GM18858 (cell line): ENCODE data around the gene ATAT1.

ENCODE experiments used
- ATAC-seq: cut with Tn5 transposase; IDR thresholded peaks from one replicate; pipeline ENCODE4 v1.9.1; 2021; ENCODE audit not compliant: unreplicated experiment

ATAT1 gene

DNA sequence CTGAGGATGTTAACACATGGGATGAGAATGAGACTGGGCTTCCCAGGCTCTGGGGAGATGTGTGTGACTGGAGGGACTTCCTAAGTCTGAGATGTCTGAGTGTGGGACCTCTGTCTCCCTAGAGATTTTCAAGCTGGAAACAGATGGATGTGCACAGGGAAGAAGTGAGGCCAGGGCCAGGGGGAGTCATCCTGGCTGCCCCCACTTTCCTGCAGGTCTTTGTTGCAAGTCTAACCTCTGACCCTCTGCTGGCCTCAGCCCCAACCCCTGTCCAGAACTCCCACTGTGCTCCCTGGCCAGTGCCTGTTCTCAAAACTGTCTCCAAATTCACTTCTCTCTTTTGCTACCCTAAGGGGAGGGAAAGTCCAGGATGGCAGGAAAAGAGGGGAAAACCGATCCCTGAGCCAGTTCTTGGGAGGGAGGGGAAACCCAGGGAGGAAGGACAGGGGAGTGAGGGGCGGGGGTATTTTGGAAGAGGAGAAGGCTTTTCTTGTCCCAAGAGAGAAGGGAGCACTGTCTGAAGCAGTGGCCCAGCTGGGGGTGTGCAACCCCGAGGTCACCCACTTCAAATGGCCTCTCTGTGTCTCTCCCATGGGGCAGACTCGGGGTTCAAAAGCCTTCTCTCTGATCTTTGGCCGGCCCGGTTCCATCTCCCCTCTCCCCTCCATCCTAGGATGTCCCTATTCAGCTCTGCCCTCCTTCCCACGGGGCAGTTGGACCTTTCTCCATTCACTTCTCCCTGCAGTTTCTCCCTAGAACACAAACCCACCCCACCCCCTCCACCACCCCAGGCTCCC is 56.7 kb downstream of the ATAT1 start:
- ATAC-seq: no peak

DNA sequence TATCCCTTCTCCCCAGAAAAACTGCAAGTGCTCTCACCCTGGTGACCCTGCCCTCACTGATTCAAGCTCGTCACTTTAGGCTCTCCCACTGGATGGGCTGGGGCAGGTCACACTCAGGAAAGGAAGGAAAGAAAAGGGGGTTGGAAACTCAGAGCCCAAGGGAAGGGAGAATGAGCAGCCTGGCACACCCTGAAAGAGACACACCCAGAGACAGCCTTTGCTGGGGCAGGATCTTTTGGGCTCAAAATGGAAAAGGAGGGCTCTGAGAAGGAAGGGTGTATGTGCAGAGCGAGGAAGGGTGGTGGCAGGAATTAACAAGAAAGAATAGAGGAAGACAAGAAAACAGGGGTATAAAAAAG is 57.3 kb downstream of the ATAT1 start:
- ATAC-seq: no peak

DNA sequence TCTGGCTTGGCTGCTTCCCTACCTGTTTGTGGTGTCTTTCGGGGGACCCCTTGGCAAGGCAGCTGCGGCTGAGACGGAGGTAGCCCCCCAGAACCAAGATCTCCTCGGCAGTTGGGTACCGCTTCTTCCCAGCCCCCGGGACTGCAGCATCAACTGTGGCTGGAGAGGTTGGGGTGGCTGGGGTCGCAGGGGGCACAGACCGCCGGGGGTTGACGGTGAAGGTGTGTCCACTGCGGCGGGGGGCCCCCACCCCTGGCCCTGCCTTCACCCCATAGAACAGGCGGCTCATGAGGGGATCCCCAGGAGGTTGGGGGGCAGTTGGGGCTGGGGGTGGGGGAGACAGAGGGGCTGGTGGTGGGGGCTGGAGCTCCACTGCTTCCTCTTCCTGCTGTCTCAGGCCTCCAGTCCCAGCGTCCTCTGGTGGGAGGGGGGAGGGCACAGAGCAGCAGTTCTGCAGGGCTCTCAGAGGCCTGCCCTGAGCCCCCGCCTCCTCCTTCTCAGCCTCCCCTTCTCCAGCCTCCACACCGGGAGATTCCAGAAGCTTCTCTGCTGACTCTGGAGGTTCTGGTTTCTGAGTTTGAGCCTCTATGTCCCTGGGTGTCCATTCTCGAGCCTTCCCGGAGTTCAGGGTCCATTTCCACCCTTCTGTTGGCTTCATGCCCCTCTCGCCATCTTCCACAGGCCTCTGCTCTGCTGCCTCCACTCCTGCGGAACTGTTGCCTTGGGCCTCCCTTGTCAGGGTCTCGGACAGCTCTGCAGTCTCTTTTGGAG is 57.9 kb downstream of the ATAT1 start:
- no peak for ATAC-seq

- ATAC-seq: no peak
Measured at GRCh38 chr6:30685157-30686008, 58.7 kb downstream of the ATAT1 start.

DNA sequence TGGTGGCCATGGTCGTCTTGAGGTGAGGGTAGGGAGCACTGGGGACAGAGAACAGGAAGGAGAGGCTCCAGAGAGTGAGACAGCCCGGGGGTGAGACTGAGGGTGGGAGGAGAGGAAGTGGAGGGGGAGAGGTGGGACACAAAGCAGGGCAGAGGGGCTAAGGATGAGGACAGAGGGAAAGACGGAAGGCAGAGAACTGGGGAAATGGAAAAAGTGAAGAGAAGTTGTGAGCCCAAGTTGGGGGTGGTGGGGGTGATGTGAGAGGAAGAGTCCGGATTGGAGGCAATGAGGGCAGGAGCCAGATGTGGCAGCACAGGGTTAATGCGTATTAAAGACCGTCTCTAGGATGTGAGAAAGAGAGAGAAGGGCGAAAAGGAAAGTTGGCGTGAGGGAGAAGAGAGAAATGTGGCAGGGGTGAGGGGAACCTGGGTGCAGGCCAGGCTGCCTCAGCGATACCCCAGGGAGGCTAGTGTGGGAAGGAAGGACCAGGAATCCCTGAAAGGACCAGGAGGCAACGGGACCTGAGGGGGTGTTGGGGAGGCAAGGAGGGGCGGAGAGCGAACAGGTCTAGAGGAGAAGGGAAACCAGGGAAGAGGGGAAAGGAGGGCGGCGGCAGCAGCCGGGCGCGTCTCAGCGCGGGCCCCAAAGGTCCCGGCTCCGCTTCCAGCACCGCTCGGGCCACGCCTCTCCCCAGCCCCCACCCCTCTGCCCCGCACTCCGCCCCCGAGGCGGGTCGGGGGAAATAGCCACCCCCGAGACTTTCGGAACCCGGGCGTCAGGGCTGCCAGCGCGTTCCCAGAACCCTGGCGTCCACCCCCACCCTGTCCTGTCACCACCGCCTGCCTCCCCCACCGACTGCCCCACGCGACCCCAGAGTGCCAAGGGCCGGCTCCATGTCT is 59.6 kb downstream of the ATAT1 start, which contains the start of gene PPP1R18:
Gene PPP1R18, minus strand, starts transcription at position 637 of the 899 bp plus-strand sequence. Its CDS starts 627 bp downstream, at position 10.
- no peak for ATAC-seq

GRCh38 chr6:30686908-30687658 is 60.4 kb downstream of the ATAT1 start:
- ATAC-seq: no peak

DNA sequence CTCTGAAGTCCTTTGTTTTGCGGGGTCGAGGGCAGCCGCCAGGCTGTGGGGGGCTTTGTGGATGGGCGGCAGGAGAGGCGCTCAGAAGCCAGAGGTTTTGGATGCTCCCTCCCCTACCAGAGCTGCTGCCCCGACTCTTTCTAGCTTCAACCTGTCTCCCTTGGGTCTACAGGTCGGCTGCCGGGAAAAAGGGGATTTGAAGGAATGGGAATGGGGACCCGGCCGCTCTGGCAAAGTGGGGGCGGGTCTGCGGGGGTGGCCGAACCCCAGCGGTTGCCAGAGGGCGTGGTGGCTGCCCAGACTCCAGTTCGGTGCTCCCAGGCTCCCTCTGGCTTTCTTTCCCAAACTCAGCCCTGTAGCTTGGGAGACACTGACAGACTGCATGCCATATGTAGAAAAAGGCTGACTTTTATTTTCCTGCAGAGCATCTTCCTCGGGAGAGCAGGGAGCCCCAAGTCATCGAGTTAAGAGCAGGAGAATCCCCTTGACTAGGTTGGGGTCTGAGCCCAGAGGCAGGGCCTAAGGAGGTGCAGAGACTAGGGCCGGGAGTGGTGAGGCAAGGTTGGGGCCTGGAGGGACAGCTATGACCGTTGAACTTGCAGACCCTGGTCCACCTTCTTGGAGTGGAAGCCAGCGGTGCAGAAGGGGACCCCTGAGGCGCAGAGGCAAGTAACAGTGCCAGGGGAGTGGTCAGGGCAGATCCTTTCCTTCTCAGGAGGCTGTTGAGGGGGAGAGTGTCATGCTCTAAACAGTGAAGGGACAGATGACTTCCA is 61.2 kb downstream of the ATAT1 start:
- no peak for ATAC-seq

DNA sequence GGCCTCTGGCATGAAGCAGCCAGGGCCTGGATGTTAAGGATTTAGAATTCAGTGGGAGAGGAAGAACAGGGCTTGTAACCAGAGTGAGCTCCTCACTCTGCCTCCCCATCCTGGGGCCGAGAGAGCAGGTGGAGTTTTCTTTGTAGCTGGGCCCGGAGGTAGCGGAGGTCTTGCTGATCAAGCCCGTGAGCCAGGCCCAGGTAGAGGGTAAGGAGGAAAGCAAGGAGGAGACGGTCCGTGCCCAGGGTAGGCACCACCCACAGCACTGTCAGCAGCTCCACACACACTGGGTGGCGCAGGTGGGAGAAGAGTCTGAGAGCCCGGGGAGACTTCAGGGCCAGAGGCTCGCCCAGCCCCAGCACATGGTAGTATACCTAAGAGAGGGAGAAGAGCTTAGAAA is 61.9 kb downstream of the ATAT1 start:
- no peak for ATAC-seq

- ATAC-seq: no peak
Measured at GRCh38 chr6:30689022-30689865, 62.6 kb downstream of the ATAT1 start.

DNA sequence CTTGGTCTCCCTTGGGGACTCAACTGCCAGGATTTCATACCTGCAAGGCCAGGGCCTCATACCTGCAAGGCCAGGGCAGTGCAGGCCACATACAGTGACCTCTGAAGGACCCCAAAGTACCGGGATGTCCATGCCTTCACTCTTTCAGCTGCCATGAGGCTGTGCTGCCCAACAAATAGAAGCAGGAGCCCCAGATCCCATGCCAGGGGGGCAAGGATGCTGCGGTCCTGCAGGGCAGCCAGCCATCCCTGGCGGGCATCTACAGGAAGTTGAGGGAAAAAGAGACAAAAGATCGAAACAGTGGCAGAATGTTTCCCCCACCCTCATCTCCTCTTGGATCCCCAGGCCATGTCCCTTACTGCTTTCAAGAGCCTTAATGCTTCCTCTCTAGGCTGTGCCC is 63.3 kb downstream of the ATAT1 start:
- no peak for ATAC-seq

DNA sequence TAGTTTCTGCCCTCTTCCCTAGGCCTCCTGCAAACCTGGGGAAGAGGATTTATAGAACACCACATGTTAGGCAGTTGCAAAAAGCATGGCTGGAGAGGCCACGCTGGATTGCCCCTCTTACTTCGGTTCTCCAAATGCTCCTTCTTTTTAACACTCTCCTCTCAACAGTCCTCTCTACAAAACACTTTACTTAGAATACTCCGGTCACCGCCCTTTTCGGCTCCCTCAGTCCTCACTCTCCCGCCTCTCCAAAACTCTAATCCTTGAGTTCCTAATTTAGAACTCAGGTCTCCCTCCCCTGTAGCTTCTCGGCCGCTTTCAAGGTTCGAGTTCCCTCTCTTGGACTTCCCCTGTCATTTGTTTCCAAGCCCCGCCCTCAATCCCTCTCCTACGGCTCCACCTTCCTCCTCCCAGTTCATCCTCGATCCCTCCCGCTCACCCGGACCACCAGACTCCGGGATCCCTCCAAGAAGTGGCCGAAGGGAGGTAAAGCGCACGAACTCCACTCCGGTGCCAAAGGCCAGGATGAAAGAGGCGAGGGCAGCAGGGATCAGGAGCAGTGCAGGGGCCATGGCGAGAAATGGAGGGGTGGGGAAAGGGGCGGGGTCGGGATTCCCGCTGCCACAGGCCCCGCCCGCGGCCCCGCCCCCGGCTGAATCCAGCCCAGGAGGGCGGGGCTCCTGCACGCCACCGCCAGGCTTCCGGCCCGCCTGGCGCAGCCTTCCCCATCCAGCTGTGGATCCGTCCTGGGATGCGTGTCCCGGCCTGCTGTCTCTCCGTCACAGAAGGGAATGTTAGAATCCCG is 63.9 kb downstream of the ATAT1 start, which contains the start of gene NRM:
Gene NRM, minus strand, starts transcription at position 582 of the 805 bp plus-strand sequence. Its CDS starts 10 bp downstream, at position 572.
- ATAC-seq: no peak

DNA sequence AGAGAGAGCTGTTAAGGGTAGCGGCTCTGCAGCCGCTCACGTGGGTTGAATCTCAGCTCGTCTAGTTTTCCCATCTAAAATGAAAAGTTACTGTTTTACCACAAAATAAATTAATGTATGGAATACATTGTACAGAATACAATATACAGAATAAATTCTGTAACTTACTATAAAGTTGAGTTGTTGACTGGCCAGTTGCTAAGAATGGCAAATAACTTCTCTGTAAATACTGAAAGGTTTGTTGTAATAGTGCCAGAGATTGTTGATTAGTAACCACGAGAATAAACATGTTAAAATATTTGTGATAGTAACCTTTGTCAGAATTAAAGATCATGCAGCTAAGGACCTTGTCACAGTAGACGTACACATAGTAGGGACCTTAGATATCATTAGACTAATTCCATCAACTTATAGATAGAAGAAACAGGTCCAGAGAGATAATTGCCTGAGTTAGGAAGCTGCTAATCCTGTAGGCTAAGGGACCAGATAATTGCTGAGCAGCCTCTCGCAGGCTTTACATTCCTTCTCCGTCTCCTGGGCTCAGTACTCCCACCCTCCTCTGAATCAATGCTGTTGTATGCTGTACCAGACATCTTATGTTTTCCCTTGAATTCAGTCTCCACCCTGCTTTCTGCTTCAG is 64.7 kb downstream of the ATAT1 start:
- no peak for ATAC-seq
